OCI-LY7 (cell line): Measurements from ENCODE around the gene AP2A1. TPM values are rescaled to one million over a fixed set of nuclear protein-coding genes. Genes with fewer than 3 reads are reported as not detected.

ENCODE experiments used
- BruUV-seq: library from RNA; stranded (reverse); fragments of 400-500 nt; replicated peaks from 2 replicates; lab custom pipeline; 2021; lab: Mats Ljungman, UMichigan
- CTCF ChIA-PET: fragments of 300-600 bp; sonication (Branson Sonifier 250); formaldehyde crosslinking; loops from one replicate; lab custom pipeline; 2022; ENCODE audit warnings: antibody characterized with exemption; ENCODE audit not compliant: unreplicated experiment; lab: Charles Lee
- POLR2A ChIA-PET: fragments of 300-600 bp; sonication (Branson Sonifier 250); formaldehyde crosslinking; loops from one replicate; lab custom pipeline; 2022; ENCODE audit warnings: antibody characterized with exemption; lab: Charles Lee
- DNase-seq: peaks from one replicate; pipeline ENCODE4 v3.0.0-alpha.2; 2015; ENCODE audit warnings: low spot score
- H2AFZ ChIP-seq: fragments of 200-600 bp; sonication (generic), shearing (Covaris generic); 2 replicates; pipeline ENCODE4 v1.6.1; 2014; ENCODE audit warnings: mild to moderate bottlenecking, antibody characterized with exemption, low read length, moderate library complexity
- H3K27ac ChIP-seq: fragments of 200-600 bp; sonication (generic); 2 replicates; pipeline ENCODE4 v1.5.1; 2014; ENCODE audit warnings: mixed run types, low read depth, mild to moderate bottlenecking, moderate library complexity, low read length, inconsistent platforms; ENCODE audit not compliant: poor library complexity, severe bottlenecking
- H3K36me3 ChIP-seq: fragments of 200-600 bp; sonication (generic); 2 replicates; pipeline ENCODE4 v1.6.1; 2014; ENCODE audit warnings: mild to moderate bottlenecking, antibody characterized with exemption, low read length, moderate library complexity, mixed read lengths; ENCODE audit not compliant: insufficient read depth
- H3K4me1 ChIP-seq: fragments of 200-600 bp; sonication (generic); 2 replicates; pipeline ENCODE4 v1.5.1; 2014; ENCODE audit warnings: mild to moderate bottlenecking, low read length; ENCODE audit not compliant: insufficient read depth, poor library complexity, severe bottlenecking
- H3K4me2 ChIP-seq: fragments of 200-600 bp; sonication (generic); 2 replicates; pipeline ENCODE4 v1.6.1; 2014; ENCODE audit warnings: mild to moderate bottlenecking, low read length
- H3K4me3 ChIP-seq: fragments of 200-600 bp; sonication (generic); 2 replicates; pipeline ENCODE4 v1.5.1; 2014; ENCODE audit warnings: mild to moderate bottlenecking, low read depth, low read length; ENCODE audit not compliant: poor library complexity, severe bottlenecking
- H3K79me2 ChIP-seq: fragments of 200-600 bp; sonication (generic); 2 replicates; pipeline ENCODE4 v1.6.1; 2016; ENCODE audit warnings: low read depth, mild to moderate bottlenecking, low read length, moderate library complexity, mixed read lengths; ENCODE audit not compliant: insufficient read depth
- H3K9me2 ChIP-seq: fragments of 200-600 bp; sonication (generic); 2 replicates; pipeline ENCODE4 v1.6.1; 2016; ENCODE audit warnings: mild to moderate bottlenecking, low read length, mixed read lengths; ENCODE audit not compliant: insufficient read depth
- H3K9me3 ChIP-seq: fragments of 200-600 bp; sonication (generic); 2 replicates; pipeline ENCODE4 v1.6.1; 2014; ENCODE audit warnings: mild to moderate bottlenecking, mixed run types, low read length, mixed read lengths
- H4K20me1 ChIP-seq: fragments of 200-600 bp; sonication (generic); 2 replicates; pipeline ENCODE4 v1.6.1; 2014; ENCODE audit warnings: mild to moderate bottlenecking, antibody characterized with exemption, low read length, moderate library complexity, mixed read lengths; ENCODE audit not compliant: insufficient read depth
- CTCF ChIP-seq: fragments of 200-600 bp; sonication (generic); conservative IDR thresholded peaks from 2 replicates; pipeline ENCODE4 v1.5.1; 2014; ENCODE audit warnings: mild to moderate bottlenecking, antibody characterized with exemption, low read length, moderate library complexity, mixed read lengths
- EZH2phosphoT487 ChIP-seq: fragments of 200-600 bp; sonication (generic); IDR thresholded peaks from 2 replicates; pipeline ENCODE4 v1.6.1; 2018; ENCODE audit warnings: low read depth, borderline replicate concordance, mild to moderate bottlenecking, mixed run types, antibody characterized with exemption, low read length, moderate library complexity, mixed read lengths
- intact Hi-C: fragments of 100-400 bp; cut with micrococcal nuclease; formaldehyde crosslinking; loops from one replicate; pipeline ENCODE4 v1.10.0; 2022; ENCODE audit not compliant: unreplicated experiment
- total RNA-seq, 2 experiments: library from RNA; depleted of rRNA in 1 of 2; stranded (reverse); fragments of >200 nt in 1 of 2; shearing (Covaris generic) in 1 of 2; gene quantifications; 2 replicates each; pipeline ENCODE4 v1.2.3, GENCODE V29; 2014 to 2022

The AP2A1 gene
- total RNA-seq, 2 experiments from 2014 or later = 46.9 to 47.4 TPM

- peak overlapping the region; percentile 70; the same call in 1 of the 2 replicates for H2AFZ ChIP-seq
- H3K4me1 ChIP-seq = peaks cover 52% of the 10 kb centered on the region
- peaks cover 23% of the 10 kb centered on the region for H3K36me3 ChIP-seq
- peak overlapping the region; percentile 72 for H3K27ac ChIP-seq
- peaks cover 32% of the 10 kb centered on the region for H3K79me2 ChIP-seq
- ChIA-PET CTCF (no interaction called here), POLR2A (no interaction called here)
- H3K9me2 ChIP-seq = no peaks in the 10 kb centered on the region
- peak overlapping the region; percentile 90 for H3K4me3 ChIP-seq
- H3K9me3 ChIP-seq = no peaks in the 10 kb centered on the region
- H3K4me2 ChIP-seq = peak overlapping the region; percentile 98
- intact Hi-C loops = no loop called here
- no peak for DNase-seq
- TF ChIP-seq CTCF = no peak
- no peak for TF ChIP-seq EZH2phosphoT487
- no TSS peak for BruUV-seq
- H4K20me1 ChIP-seq = no peaks in the 10 kb centered on the region
These were observed 49.8 kb downstream of the AP2A1 start for GRCh38 chr19:49816590-49816989.

DNA sequence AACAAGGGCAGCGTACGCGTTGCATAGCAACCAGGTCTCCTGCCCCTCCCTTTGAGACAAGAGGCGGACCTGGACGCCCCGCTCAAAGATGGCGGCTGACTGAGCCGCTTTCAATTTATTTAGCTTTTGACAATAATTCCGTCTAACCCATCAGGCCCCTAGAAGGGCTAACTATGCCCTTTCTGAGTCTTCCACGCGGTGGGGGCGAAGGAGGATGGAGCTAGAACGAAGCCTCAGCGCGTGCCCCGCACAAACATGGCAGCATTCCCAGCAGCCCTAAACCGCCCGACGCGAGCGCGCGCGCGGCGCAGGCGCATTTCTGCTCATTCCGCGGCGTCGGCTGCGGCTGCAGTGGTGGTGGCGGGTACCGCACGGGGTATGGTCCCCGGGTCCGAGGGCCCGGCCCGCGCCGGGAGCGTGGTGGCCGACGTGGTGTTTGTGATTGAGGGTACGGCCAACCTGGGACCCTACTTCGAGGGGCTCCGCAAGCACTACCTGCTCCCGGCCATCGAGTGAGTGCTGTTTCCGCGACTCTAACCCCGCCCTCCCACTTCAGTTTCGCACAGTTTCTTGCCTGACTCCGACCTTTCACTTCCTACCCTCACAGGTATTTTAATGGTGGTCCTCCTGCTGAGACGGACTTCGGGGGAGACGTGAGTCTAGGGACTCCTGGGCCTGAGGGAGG, 51.3 kb downstream of the AP2A1 start, which contains the start of gene MED25:
MED25 (plus strand) TSS at position 326 of the 685 bp plus-strand sequence; CDS start at position 379, 53 bp downstream.
- POLR2A ChIA-PET = interaction anchor here (1.9 kb wide), 1 partner anchor 32 kb away, joined by 8 read pairs; the partner anchor contains the start of gene PTOV1
- intact Hi-C loops = no loop called here
- CTCF ChIA-PET = no interaction called here
- no peaks in the 10 kb centered on the region for H3K9me2 ChIP-seq
- no peaks in the 10 kb centered on the region for H4K20me1 ChIP-seq
- peak within 1 kb of the TSS; percentile 90 for H3K4me3 ChIP-seq
- peaks cover 33% of the 10 kb centered on the region for H3K36me3 ChIP-seq
- H3K4me2 ChIP-seq = peak within 1 kb of the TSS; percentile 98
- TF ChIP-seq CTCF (no peak), EZH2phosphoT487 (no peak)
- H3K4me1 ChIP-seq = peaks cover 54% of the 10 kb centered on the region
- H3K79me2 ChIP-seq = peaks cover 32% of the 10 kb centered on the region
- H3K27ac ChIP-seq = peak within 1 kb of the TSS; percentile 72
- DNase-seq = peak; percentile 90
- no peaks in the 10 kb centered on the region for H3K9me3 ChIP-seq
- BruUV-seq = no TSS peak
- peak within 1 kb of the TSS; percentile 70 for H2AFZ ChIP-seq
